ENCODE measurements around the gene GLIPR2.
A peak's percentile ranks its signal among the peaks of the same experiment; 100 is the strongest.

DNA sequence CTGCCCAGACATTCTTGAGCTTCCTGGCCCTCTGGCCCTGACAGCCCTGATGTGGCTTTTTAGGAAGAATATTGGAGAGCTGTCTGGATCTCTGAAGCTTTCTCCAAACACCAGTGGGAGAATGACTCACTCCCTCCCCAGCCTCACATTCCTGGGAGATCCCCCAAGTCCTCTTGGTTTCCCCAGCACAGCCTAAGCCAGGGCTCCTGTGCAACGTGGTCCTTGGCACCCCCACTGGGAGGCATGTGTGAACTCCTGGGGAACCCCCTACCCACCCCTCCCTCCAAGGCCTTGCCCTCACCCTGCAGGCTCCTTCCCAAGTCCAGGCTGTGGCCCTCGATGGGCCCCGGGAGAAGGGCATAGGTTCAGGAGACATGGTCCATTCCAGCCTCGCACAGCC lies 12.7 kb downstream of the GLIPR2 start:
- TF ChIP-seq POLR2A (IDR thresholded peaks at IDR 0.05; ENCODE audit: low read depth, low read length) (no peak), RAD21 (IDR thresholded peaks at IDR 0.05; ENCODE audit: low read length) (no peak), RFX5 (IDR thresholded peaks at IDR 0.05; ENCODE audit: low read depth, low read length) (no peak), FOS (IDR thresholded peaks at IDR 0.05; ENCODE audit: low read depth, low read length) (peak; percentile 51), NFE2L2 (IDR thresholded peaks at IDR 0.05; ENCODE audit: low read depth, low read length) (no peak)
- TF ChIP-seq, protein P1, sequence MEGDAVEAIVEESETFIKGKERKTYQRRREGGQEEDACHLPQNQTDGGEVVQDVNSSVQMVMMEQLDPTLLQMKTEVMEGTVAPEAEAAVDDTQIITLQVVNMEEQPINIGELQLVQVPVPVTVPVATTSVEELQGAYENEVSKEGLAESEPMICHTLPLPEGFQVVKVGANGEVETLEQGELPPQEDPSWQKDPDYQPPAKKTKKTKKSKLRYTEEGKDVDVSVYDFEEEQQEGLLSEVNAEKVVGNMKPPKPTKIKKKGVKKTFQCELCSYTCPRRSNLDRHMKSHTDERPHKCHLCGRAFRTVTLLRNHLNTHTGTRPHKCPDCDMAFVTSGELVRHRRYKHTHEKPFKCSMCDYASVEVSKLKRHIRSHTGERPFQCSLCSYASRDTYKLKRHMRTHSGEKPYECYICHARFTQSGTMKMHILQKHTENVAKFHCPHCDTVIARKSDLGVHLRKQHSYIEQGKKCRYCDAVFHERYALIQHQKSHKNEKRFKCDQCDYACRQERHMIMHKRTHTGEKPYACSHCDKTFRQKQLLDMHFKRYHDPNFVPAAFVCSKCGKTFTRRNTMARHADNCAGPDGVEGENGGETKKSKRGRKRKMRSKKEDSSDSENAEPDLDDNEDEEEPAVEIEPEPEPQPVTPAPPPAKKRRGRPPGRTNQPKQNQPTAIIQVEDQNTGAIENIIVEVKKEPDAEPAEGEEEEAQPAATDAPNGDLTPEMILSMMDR (conservative IDR thresholded peaks at IDR 0.05; ENCODE audit: low read depth, low read length) = no peak
